Muscle of leg (tissue), 11 donors: ENCODE results near the gene TGFB2. TPM values are rescaled to one million over a fixed set of nuclear protein-coding genes. Genes with fewer than 3 reads are reported as not detected.

Experiments
- DNase-seq: peaks from one replicate; pipeline ENCODE4 v3.0.0; 2013
- H3K27ac ChIP-seq: one replicate; pipeline ENCODE4 v1.5.1; 2013; ENCODE audit warnings: mild to moderate bottlenecking, low read length, control low read depth
- H3K27me3 ChIP-seq: one replicate; pipeline ENCODE4 v1.6.1; 2013; ENCODE audit warnings: low read length; ENCODE audit not compliant: control insufficient read depth, insufficient read depth
- H3K36me3 ChIP-seq: one replicate; pipeline ENCODE4 v1.6.1; 2013; ENCODE audit warnings: low read length; ENCODE audit not compliant: control insufficient read depth, insufficient read depth
- H3K4me1 ChIP-seq: one replicate; pipeline ENCODE4 v1.6.1; 2013; ENCODE audit warnings: low read length; ENCODE audit not compliant: control insufficient read depth, insufficient read depth
- H3K4me3 ChIP-seq: one replicate; pipeline ENCODE4 v1.5.1; 2013; ENCODE audit warnings: low read length, control low read depth
- H3K9me3 ChIP-seq: replicated peaks from 2 replicates; pipeline ENCODE4 v1.6.1; 2013; ENCODE audit warnings: low read depth, low read length; ENCODE audit not compliant: control insufficient read depth
- WGBS: methylation state at CpG from one replicate; pipeline ENCODE4 v1.1.5; 2013; ENCODE audit warnings: missing lambda C conversion rate; ENCODE audit not compliant: insufficient coverage; 5-methylcytosine and 5-hydroxymethylcytosine counted together
- polyA plus RNA-seq, 8 donors: library from polyadenylated mRNA; unstranded; fragments of 120-200 nt; gene quantifications; one replicate each; pipeline versions ENCODE4 v1.2.1 to v1.2.3, GENCODE V29; 2013; ENCODE audit warnings: inconsistent platforms in 1 of 8, low replicate concordance in 1 of 8; ENCODE audit not compliant: insufficient read length in 8 of 8, insufficient read depth in 1 of 8
- total RNA-seq: library from RNA; stranded (reverse); fragments of 120-200 nt; gene quantifications from one replicate; pipeline ENCODE4 v1.2.4, GENCODE V29; 2013

Gene TGFB2
- total and polyA plus RNA-seq, 9 donors: 37.2 to 69.2 (median 50.7) TPM

GRCh38 chr1:218433744-218434143 is 88.6 kb downstream of the TGFB2 start:
- peaks cover 32% of the 10 kb centered on the region for H3K36me3 ChIP-seq
- no peaks in the 10 kb centered on the region for H3K27me3 ChIP-seq
- WGBS: no CpG with 5 or more reads among the region's 2 CpGs
- H3K27ac ChIP-seq: no peak overlapping the region
- no peaks in the 10 kb centered on the region for H3K9me3 ChIP-seq
- H3K4me3 ChIP-seq: no peak overlapping the region
- peaks cover 2% of the 10 kb centered on the region for H3K4me1 ChIP-seq
- DNase-seq: no peak

DNA sequence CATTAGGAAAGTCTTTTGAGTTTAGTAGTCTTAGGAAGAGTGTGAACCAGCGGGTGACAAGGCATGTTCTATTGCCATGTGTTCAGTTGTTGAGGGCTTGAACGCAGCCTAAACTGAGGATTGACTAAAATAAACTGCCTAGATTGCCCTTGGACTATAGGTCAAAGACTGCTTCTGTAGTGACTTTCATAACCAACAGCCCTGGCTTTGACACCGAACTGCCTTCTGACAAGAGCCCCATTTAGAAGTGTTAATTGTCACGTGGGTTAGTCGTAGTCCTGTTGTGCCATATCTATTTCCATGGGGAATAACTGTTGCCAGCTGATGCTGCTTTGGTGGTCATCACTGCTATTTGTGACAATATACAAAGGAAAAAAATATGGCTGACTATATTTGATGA is 90.4 kb downstream of the TGFB2 start:
- 90% methylated on average over 2 of the region's 5 CpGs for WGBS
- Histone ChIP-seq H3K4me3 (no peak overlapping the region), H3K4me1 (peaks cover 6% of the 10 kb centered on the region), H3K27me3 (no peaks in the 10 kb centered on the region), H3K9me3 (no peaks in the 10 kb centered on the region), H3K36me3 (peaks cover 34% of the 10 kb centered on the region), H3K27ac (no peak overlapping the region)
- no peak for DNase-seq

GRCh38 chr1:218436346-218436745 is 91.2 kb downstream of the TGFB2 start:
- WGBS: no CpG with 5 or more reads among the region's 1 CpG
- Histone ChIP-seq H3K4me3 (no peak overlapping the region), H3K27ac (no peak overlapping the region), H3K4me1 (peaks cover 6% of the 10 kb centered on the region), H3K9me3 (no peaks in the 10 kb centered on the region), H3K27me3 (no peaks in the 10 kb centered on the region), H3K36me3 (peaks cover 34% of the 10 kb centered on the region)
- DNase-seq: no peak

DNA sequence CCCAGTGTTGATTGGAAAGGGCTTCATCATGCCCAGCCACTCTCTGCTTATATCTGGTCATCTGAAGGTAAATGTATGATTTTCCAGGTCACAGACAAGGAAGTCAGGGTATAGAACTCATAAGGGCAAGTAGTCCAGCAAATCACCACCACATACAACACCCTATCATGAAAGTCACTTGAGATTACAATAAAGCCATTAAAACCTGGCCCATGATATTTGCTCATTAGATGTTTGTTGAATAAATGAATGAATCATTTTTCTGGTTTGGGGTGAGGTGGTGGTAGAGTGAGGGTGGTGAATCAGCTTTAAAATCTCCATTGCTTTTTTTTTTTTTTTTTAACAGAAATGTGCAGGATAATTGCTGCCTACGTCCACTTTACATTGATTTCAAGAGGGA is 91.9 kb downstream of the TGFB2 start:
- peaks cover 6% of the 10 kb centered on the region for H3K4me1 ChIP-seq
- H3K27ac ChIP-seq: no peak overlapping the region
- H3K4me3 ChIP-seq: no peak overlapping the region
- H3K27me3 ChIP-seq: no peaks in the 10 kb centered on the region
- no peak for DNase-seq
- 71% methylated on average over 1 of the region's 1 CpG for WGBS
- peaks cover 34% of the 10 kb centered on the region for H3K36me3 ChIP-seq
- no peaks in the 10 kb centered on the region for H3K9me3 ChIP-seq

DNA sequence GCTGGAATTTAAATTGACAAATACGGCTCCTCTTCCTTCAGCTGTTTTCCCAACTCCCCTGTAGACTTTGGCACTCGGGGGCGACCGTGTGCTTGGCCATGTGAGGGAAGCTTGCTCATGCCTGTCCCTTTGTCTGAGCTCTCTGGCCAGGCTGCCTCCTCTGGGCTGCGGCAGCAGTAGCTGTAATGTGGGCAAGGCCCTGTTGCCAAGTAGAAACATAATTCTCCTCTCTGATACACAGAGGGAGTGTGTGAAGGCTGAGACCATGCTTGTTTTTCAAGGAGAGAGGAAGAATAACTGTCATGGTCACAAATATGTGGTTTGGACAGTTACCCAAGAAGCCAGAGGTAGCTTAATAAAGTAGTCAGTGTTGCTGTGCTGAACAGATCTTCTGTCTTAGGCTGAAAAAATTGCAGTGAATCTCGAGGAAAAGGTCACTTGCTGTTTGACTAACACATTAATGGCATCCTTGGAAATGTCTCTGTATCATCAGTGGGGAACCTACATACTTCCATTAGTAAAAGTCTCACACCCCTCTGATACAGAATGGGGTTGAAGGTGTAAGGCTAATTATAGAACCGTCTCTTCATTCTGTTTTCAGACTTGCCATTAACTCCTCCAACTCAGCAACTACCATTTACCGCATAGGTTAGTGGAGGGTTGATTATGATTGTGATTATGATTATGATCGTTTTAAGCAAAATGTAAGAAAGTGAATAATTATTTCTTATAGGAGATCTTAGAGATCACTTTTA is 94.6 kb downstream of the TGFB2 start:
- no peak overlapping the region for H3K4me3 ChIP-seq
- peaks cover 6% of the 10 kb centered on the region for H3K4me1 ChIP-seq
- H3K36me3 ChIP-seq: peaks cover 32% of the 10 kb centered on the region
- peak overlapping the region; percentile 79 for H3K27ac ChIP-seq
- no peaks in the 10 kb centered on the region for H3K27me3 ChIP-seq
- peak; percentile 77 for DNase-seq
- WGBS: no CpG with 5 or more reads among the region's 9 CpGs
- no peaks in the 10 kb centered on the region for H3K9me3 ChIP-seq

- DNase-seq: no peak
- H3K9me3 ChIP-seq: no peaks in the 10 kb centered on the region
- H3K4me3 ChIP-seq: no peak overlapping the region
- H3K27ac ChIP-seq: no peak overlapping the region
- peaks cover 5% of the 10 kb centered on the region for H3K36me3 ChIP-seq
- no peaks in the 10 kb centered on the region for H3K27me3 ChIP-seq
- peaks cover 4% of the 10 kb centered on the region for H3K4me1 ChIP-seq
- no CpG with 5 or more reads among the region's 2 CpGs for WGBS
These were observed 98.1 kb downstream of the TGFB2 start for GRCh38 chr1:218443255-218443654.

DNA sequence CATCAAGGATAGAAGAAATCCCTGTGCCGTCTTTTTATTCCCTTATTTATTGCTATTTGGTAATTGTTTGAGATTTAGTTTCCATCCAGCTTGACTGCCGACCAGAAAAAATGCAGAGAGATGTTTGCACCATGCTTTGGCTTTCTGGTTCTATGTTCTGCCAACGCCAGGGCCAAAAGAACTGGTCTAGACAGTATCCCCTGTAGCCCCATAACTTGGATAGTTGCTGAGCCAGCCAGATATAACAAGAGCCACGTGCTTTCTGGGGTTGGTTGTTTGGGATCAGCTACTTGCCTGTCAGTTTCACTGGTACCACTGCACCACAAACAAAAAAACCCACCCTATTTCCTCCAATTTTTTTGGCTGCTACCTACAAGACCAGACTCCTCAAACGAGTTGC is 99.0 kb downstream of the TGFB2 start:
- Histone ChIP-seq H3K4me3 (no peak overlapping the region), H3K9me3 (no peaks in the 10 kb centered on the region), H3K4me1 (peaks cover 4% of the 10 kb centered on the region), H3K27ac (no peak overlapping the region), H3K27me3 (no peaks in the 10 kb centered on the region), H3K36me3 (peaks cover 5% of the 10 kb centered on the region)
- no peak for DNase-seq
- WGBS: 93% methylated on average over 2 of the region's 5 CpGs

DNA sequence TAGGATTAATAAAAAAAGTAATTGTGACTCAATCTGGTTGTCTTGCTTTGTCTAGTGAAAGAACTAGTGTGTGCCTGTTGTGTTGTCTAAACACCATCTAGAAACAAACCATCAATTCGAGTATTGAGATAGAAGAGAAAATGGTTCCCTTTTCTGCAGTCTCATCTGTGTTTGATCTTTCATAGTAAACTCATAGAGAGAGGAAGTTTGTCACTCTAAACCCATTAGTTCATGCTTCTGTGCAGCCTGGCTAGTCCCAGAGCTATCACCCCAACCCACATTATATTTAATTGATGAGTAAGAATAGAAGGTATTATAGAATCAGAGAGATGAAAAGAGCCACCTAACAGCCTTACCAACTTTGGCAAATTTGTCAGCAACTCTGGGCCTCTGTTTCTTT is 99.5 kb downstream of the TGFB2 start:
- DNase-seq: no peak
- no CpG with 5 or more reads among the region's 1 CpG for WGBS
- Histone ChIP-seq H3K27ac (no peak overlapping the region), H3K4me1 (peaks cover 2% of the 10 kb centered on the region), H3K36me3 (peaks cover 4% of the 10 kb centered on the region), H3K27me3 (no peaks in the 10 kb centered on the region), H3K4me3 (no peak overlapping the region), H3K9me3 (no peaks in the 10 kb centered on the region)

GRCh38 chr1:218447010-218447689 is 102.0 kb downstream of the TGFB2 start:
- WGBS: 100% methylated on average over 1 of the region's 7 CpGs
- Histone ChIP-seq H3K9me3 (no peaks in the 10 kb centered on the region), H3K27me3 (no peaks in the 10 kb centered on the region), H3K27ac (no peak overlapping the region), H3K36me3 (peaks cover 3% of the 10 kb centered on the region), H3K4me3 (no peak overlapping the region), H3K4me1 (no peaks in the 10 kb centered on the region)
- no peak for DNase-seq

- H3K36me3 ChIP-seq: no peaks in the 10 kb centered on the region
- no peak overlapping the region for H3K4me3 ChIP-seq
- H3K4me1 ChIP-seq: peaks cover 3% of the 10 kb centered on the region
- H3K9me3 ChIP-seq: no peaks in the 10 kb centered on the region
- no peaks in the 10 kb centered on the region for H3K27me3 ChIP-seq
- H3K27ac ChIP-seq: no peak overlapping the region
- WGBS: 60% methylated on average over 2 of the region's 3 CpGs
- no peak for DNase-seq
These were observed 106.3 kb downstream of the TGFB2 start for GRCh38 chr1:218451415-218451814.
